GM23248 (cell line): ENCODE measurements around the gene MPHOSPH8.

Experiments used
- EZH2 ChIP-seq: fragments of 200-600 bp; sonication (generic); IDR thresholded peaks from 2 replicates; pipeline ENCODE4 v1.6.1; 2018; ENCODE audit warnings: antibody characterized with exemption, mild to moderate bottlenecking; ENCODE audit not compliant: insufficient read depth, poor library complexity, severe bottlenecking
- EZH2phosphoT487 ChIP-seq: fragments of 200-600 bp; sonication (generic); IDR thresholded peaks from 2 replicates; pipeline ENCODE4 v1.6.1; 2018; ENCODE audit warnings: antibody characterized with exemption, moderate library complexity, mild to moderate bottlenecking, low read depth; ENCODE audit not compliant: insufficient read depth

GRCh38 chr13:19632915-19633478 lies 462 bp upstream of the MPHOSPH8 start:
- no peak for TF ChIP-seq EZH2phosphoT487
- no peak for TF ChIP-seq EZH2
